T-helper 9 cell (primary cell): ENCODE results near the gene GTF2F2.

Source experiments
- DNase-seq: peaks from one replicate; pipeline ENCODE4 v3.0.0-alpha.2; 2020

GTF2F2 gene

DNA sequence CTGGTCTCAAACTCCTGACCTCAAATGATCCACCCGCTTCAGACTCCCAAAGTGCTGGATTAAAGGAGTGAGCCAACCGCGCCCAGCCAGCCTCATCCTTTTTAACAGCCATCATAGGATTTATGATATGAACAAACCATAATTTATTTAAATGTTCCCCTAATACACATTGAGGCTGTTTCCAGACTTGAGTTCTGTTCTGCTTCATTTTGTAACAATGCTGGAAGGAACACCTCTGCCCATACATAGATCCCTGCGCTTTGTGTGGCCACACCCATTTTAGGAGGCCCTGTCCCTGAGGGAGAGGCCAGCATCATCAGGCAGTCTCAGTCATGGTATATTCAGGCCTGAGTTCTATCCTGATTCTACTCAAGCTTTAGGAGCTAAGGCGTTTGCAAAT lies 184.8 kb downstream of the GTF2F2 start:
- no peak for DNase-seq

- DNase-seq = no peak
Observed at GRCh38 chr13:45306966-45307365, 186.7 kb downstream of the GTF2F2 start.

- DNase-seq = no peak
Observed at GRCh38 chr13:45310341-45311131, 190.2 kb downstream of the GTF2F2 start.

GRCh38 chr13:45314822-45315221 lies 194.5 kb downstream of the GTF2F2 start:
- DNase-seq = no peak

DNA sequence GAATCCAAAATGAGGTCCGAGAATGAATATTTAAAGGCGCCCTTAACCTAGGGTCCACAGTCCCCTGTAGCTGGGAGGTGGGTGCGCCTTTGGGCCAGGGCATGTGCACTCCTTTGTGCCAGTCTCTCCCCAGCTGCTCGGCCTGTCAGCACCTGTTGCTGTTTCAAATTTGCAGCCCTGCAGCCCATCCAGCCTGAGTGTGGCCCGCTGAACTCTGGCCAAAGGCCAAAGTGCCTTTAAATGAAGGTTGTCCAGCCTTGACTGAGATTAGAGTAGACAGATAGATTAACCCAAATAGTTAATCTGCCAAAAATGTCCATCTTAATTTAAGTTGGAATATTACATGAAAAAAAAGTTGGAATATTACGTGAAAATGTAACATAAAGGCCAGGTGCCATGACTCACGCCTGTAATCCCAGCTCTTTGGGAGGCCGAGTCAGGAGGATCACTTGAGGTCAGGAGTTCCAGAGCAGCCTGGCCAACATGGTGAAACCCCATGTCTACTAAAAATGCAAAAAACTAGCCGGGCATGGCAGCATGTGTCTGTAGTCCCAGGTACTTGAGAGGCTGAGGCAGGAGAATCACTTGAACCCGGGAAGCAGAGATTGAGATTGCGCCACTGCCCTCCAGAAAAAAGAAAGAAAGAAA lies 195.3 kb downstream of the GTF2F2 start:
- DNase-seq = no peak

GRCh38 chr13:45316338-45316737 lies 196.0 kb downstream of the GTF2F2 start:
- DNase-seq = no peak

DNA sequence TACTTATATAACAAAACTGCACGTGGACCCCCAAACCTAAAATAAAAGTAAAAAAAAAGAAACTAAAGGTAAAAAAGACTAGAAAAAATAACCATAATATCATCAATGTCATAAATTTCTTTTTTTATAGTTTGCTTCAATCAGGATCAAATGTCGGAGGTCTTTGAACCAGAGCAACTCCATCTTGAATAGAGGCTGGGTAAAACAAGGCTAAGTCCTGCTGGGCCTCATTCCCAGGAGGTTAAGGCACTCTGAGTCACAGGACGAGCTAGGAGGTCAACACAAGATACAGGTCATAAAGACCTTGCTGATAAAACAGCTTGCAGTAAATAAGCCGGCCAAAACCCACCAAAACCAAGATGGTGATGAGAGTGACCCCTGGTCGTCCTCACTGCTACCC lies 196.7 kb downstream of the GTF2F2 start:
- DNase-seq = no peak

DNA sequence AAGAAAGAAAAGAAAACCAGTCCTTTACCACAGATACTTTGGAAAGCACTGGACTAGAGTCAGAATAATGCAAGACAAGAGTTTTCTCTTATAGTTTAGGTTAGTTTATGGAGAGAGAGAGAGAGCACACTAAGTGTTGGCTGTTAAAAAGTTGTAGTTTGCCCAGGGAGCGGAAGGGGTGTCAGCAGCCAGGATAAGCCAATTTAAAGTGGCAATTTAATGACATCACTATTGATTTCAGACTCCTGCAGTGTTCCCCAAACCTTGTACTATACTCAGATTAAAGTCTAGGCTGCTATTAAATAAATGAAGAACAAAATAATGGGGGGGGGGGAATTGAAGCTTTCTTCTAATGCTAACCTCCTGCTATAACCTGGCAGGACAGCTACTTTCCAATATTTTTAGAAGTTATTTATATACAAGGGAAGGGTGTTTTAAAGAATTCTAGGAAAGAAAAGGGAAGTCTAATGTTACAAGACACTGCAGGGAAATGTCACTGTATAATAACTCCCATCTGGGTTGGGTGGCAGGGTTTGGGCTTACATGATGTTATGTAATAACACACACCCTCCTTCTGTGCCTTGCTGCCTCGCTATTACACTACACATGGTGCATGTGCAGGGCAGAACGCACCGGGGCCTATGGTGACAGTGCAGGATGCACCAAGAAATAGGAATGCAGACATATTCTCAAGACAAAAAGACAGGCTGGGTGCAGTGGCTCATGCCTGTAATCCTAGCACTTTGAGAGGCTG lies 200.7 kb downstream of the GTF2F2 start:
- no peak for DNase-seq

- no peak for DNase-seq
Observed at GRCh38 chr13:45325806-45326205, 205.5 kb downstream of the GTF2F2 start.

DNA sequence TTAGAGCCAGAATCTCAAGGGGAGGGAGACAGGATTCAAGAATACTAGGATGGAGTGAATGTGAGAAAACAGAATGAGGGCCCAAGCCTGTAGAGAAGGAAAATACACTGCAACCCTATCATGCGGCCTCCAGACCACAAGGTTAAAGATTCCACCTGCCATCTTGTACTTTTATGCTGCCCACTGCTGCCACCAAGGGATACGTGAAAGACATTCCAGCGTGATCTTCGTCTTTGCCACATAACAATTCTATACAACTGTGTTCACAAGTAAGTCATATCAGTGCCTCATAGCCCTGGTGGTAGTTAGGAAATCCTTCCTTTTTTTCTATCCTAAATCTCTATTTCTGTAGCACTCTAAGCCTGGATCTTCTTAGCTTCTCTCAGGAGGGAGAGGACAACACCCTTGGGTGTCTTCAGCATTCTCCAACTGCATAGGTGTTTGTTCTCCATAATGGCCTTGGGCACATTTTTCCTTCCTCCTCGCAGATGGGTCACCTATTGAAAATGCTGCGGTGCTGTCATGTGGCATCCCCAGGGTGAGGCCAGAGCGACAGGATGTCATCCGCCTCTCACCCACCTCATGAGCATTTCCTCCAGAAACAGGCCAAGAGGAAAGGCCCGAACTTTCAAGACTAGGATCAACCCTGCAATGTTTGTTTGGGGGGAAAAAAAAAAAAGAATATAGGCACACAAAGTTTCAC lies 207.1 kb downstream of the GTF2F2 start:
- DNase-seq = no peak

- DNase-seq = no peak
Observed at GRCh38 chr13:45328661-45329111, 208.4 kb downstream of the GTF2F2 start.

- DNase-seq = no peak
Observed at GRCh38 chr13:45331123-45331619, 210.9 kb downstream of the GTF2F2 start.

DNA sequence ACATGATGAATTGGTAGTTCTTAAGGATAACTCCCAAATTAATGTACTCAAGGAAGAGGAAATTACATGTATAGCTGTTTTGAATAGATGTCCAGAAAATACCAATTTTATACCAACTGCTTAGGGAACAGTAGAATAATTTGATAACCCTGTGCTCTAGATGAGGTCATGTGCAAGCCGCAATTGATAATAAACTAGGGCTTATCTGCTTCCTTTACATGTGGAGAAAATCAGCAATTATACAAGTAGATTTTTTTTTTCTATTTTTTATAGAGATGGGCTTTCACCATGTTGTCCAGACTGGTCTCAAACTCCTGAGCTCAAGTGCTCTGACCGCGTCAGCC lies 211.4 kb downstream of the GTF2F2 start:
- no peak for DNase-seq

- no peak for DNase-seq
Observed at GRCh38 chr13:45332036-45332830, 211.9 kb downstream of the GTF2F2 start.

- DNase-seq = no peak
Observed at GRCh38 chr13:45332831-45333219, 212.5 kb downstream of the GTF2F2 start.

GRCh38 chr13:45333251-45333976 lies 213.1 kb downstream of the GTF2F2 start:
- no peak for DNase-seq
